Left forelimb (tissue), 1 donor: ENCODE results near the gene KIAA0408.
"Not testable (repeated sequence)": the region's sequence is repeated elsewhere in the genome, so short reads cannot be mapped to it uniquely, and the experiment has no call there.

Experiments
- DNase-seq: peaks from one replicate; pipeline ENCODE4 v3.0.0-alpha.2; 2018; ENCODE audit warnings: low spot score

KIAA0408 gene

DNA sequence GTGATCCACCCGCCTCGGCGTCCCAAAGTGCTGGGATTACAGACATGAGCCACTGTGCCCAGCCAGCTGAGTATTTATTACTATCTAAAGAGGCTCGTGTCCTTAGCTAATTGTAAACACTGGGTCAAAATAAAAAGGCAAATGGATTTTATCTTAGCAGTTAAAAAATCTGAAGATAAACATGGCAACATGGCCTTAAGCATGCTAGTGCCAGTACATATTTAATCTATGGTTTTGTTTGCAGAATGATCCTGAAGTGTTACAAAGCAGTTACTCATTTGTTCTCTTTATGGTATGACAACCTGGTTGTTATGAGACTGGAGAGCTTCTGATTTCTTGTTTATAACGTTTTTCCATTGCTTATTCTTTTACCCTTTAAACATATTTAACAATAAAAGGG lies 3.9 kb upstream of the KIAA0408 start:
- DNase-seq, result no peak

DNA sequence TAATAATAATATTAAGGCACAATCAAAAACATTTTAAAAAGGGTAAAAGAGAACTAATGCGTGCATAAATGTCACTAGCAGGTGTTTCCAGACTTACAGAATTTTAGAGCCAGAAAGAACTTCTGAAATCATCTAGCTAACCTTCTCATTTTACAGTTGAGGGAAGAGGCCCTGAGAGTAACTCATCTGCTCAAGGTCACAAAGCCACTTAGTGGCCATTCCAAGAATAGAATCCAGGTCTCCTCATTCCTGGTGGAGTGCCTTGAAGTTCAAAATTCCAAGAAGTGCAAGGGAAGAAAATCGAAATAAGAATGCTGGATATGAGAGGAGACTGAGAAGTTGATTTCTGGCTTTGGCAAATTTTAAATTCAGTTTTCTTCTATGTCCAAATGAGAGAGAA lies 3.2 kb upstream of the KIAA0408 start:
- DNase-seq, result no peak

GRCh38 chr6:127460465-127460864 lies 1.3 kb upstream of the KIAA0408 start:
- no peak for DNase-seq

- DNase-seq, result no peak
These were observed 372 bp downstream of the KIAA0408 start for GRCh38 chr6:127458817-127459216.

DNA sequence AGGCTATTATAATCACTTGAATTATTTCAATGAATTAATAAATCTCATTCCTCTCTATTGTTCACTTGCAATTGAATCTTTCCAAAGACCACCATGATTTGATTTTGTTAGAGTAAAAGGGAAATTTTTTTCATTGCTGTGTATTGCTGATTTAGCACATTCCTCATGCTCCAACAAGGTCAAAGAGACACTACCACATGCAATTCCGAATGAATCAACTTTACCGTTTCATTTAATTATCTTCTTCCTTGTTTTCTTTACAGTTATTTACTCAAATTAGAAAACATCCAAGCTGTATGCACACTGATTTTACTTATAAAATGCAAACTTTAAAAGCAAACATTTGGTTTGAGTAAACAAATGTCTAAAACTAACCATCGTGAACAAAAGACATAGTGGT lies 967 bp downstream of the KIAA0408 start:
- no peak for DNase-seq

- DNase-seq, result no peak
These were observed 1.6 kb downstream of the KIAA0408 start for GRCh38 chr6:127457456-127458064.

GRCh38 chr6:127456465-127456864 lies 2.7 kb downstream of the KIAA0408 start:
- no peak for DNase-seq

GRCh38 chr6:127453845-127454619 lies 5.2 kb downstream of the KIAA0408 start:
- DNase-seq, result no peak

- DNase-seq, result no peak
These were observed 6.4 kb downstream of the KIAA0408 start for GRCh38 chr6:127452803-127453202.

GRCh38 chr6:127451388-127451787 lies 7.8 kb downstream of the KIAA0408 start:
- DNase-seq, result no peak

- DNase-seq, result no peak
These were observed 11.4 kb downstream of the KIAA0408 start for GRCh38 chr6:127447780-127448179.

DNA sequence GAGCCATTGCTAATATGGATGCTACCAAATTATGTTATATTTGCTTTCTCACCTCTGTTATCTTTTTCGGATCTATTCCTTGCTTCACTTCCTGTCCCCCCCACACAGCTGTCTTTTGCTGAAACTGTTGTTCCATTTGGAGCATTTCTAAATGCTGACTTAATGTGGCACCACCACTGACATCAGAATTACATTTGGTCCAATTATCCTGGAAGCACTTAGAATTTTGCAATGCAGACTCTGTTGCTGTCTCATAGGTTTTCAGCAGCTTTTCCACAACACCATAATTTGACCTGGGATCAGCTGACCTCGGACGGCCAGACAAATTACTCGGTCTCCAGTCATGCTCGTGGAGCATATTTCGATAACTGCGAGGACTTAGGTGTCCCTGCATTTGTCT lies 12.8 kb downstream of the KIAA0408 start:
- no peak for DNase-seq

DNA sequence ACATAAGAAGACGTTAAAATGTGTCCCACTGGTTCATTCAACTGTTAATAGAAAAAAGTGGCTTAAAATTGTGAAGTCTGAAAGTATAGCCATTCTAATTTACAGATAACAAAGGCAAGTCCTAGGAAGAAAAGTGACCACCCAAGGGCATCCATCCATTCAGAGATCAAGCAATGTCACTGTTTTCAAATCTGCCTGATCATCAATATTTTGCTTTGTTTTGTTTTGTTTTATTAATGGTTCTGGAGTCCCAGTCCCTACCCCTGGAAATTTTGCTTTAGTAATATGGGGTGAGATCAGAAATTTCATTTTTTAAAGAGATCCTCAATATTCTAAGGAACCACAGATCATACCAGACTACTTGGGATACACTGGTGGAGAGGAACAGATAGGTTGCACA lies 17.3 kb downstream of the KIAA0408 start:
- DNase-seq, result no peak

DNA sequence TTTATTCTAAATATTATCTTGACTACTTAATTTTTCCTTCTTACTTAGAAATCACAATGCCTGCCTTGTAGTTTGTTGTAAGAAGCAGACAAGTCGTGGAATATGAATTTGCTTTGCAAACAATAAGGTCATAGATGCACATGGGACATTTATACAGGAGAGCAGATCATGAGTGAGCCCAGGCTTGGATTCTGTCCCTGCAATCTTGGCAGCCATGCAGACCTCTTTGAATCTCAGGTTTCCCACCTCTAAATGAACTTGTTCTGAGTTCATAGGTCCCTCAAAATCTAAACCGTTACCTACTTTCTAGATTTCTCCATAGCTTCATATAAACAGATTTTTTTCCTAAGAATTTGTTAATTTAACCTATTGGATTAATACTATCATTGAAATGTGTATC lies 19.5 kb downstream of the KIAA0408 start:
- no peak for DNase-seq

GRCh38 chr6:127436578-127437110 lies 22.5 kb downstream of the KIAA0408 start:
- DNase-seq, result no peak

- DNase-seq, result no peak
These were observed 23.5 kb downstream of the KIAA0408 start for GRCh38 chr6:127435626-127436220.

DNA sequence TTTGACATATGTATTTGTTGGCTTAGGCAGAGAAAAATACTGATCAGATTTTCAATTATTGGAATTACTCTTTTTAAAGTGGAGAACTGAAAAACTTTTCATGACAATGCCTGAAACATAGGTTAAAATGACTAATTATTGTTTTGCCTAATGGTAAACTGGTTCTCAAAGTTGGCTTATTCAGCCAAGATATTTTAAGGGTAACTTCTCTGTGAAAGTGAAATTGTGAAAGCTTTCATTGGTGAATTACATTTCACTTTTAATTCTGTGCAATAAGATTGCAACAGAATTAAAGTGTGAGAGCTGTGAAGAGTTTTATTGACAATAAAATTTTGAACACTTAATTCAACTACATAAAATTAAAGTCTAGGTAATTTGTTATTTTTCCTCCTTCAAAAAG lies 24.5 kb downstream of the KIAA0408 start:
- DNase-seq, result no peak

DNA sequence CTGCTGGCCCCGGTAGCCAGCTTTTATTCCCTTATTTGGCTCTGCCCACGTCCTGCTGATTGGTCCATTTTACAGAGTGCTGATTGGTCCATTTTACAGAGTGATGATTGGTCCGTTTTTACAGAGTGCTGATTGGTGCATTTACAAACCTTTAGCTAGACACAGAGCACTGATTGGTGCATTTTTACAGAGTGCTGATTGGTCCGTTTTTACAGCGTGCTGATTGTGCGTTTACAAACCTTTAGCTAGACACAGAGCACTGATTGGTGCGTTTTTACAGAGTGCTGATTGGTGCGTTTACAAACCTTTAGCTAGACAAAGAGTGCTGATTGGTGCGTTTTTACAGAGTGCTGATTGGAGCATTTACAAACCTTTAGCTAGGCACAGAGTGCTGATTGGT lies 30.6 kb downstream of the KIAA0408 start:
- not testable (repeated sequence) for DNase-seq

GRCh38 chr6:127423921-127424320 lies 35.3 kb downstream of the KIAA0408 start:
- no peak for DNase-seq

GRCh38 chr6:127421164-127421563 lies 38.0 kb downstream of the KIAA0408 start:
- DNase-seq, result not testable (repeated sequence)

DNA sequence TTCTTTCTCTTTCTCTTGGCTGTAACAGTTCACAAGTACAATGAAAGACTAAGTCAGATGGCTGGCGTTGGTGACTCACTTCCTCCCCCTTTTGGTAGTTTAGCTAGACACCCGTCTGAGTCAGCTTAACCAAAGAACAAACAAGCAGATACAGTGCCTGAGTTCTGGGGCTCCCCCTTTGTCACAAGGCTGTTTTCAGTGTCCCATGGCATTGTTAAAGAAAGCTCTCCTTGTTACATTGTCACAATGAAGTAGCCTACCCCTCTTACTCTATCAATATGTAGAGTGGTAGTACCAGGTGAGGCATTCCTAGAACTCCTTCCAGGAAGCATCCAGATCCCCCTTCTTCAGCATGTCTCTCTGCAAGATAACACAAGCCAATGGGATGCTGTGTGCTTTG lies 38.6 kb downstream of the KIAA0408 start:
- no peak for DNase-seq

DNA sequence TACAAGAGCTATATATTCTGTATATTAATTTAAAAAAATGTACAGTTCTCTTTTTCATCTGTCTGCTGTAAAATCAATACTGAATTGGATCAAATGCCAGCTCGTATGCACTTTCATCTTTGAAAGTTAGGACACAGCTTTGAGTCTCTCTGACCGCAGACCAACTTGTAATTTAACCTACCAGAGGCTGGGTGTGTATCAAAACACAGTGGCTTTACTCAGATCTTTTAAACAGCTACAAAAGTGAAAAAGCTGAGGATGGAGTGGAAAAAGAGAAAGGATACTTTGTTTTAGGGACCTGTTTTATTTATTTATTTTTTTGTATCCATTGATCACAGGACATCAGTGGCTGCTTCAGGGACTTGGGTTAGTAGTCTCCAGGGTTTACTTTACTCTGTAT lies 44.1 kb downstream of the KIAA0408 start:
- no peak for DNase-seq

- DNase-seq, result not testable (repeated sequence)
These were observed 46.1 kb downstream of the KIAA0408 start for GRCh38 chr6:127413123-127413522.
